ENCODE measurements around the gene PGAP6. TPM values are rescaled to one million over a fixed set of nuclear protein-coding genes. Genes with fewer than 3 reads are reported as not detected.

The PGAP6 gene
- total and polyA plus RNA-seq, 9 of the 15 experiments (the other 6 are each of a cell fraction or from before 2014, with no cell fraction given): 0.45 to 50.2 (median 39.3) TPM

DNA sequence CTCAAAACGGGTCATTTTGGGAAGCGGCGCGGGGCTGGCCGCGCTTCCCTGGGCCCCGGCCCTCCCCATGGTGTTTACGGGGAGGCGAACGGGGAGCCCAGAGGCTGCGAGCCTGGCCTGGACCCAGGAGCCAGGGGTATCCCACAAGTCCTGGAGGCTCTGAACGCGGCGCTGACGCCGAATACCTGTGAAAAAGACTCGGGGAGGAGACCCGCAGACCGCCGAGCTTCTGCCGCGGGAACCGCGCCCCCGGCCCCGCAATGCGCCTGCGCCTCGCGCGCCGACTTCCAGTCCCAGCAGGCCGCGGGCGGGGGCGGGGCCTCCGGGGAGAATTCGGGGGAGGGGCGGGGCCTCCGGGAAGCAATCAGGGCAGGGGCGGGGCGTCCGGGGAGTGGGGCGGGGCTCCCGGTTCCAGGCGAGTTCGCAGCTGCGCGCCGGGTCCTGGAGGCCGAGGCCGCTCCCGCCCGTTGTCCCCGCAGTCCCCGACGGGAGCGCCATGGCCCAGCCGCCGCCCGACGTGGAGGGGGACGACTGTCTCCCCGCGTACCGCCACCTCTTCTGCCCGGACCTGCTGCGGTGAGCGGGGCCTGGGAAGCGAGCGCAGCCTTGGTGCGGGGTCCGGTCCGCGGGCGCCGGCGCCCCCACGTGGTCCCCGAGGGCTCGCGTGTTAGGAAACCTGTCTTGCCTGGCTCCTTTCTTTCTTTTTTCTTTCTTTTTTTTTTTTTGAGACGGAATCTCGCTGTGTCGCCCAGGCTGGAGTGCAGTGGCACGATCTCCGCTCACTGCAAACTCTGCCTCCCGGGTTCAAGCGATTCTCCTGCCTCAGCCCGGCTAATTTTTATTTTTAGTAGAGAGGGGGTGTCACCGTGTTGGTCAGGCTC is 19.9 kb upstream of the PGAP6 start, which contains the start of gene DECR2 (continued):
- peak; percentile 12 for TF ChIP-seq PCBP1 (IDR thresholded peaks at IDR 0.05; ENCODE audit: low read depth, low read length, poor library complexity, severe bottlenecking)
- no peak for TF ChIP-seq PHB (CRISPR knock-in tag; IDR thresholded peaks at IDR 0.05)
- peak; percentile 68 for TF ChIP-seq HMGN3 (IDR thresholded peaks at IDR 0.05; ENCODE audit: borderline replicate concordance, extremely low read depth, insufficient read length, low read depth, low read length)
- TF ChIP-seq MYC (IDR thresholded peaks at IDR 0.05; ENCODE audit: low read depth, low read length): peak; percentile 72
- TF ChIP-seq MYC (CRISPR knock-in tag; IDR thresholded peaks at IDR 0.05; ENCODE audit: borderline replicate concordance, low read depth): no peak; the same call in 1 of the 2 replicates
- peak; percentile 86 to 90 for TF ChIP-seq MNT (conservative IDR thresholded peaks at IDR 0.05)
- peak; percentile 96 for TF ChIP-seq KDM2B (CRISPR knock-in tag; IDR thresholded peaks at IDR 0.05)
- no peak for TF ChIP-seq ARNT (IDR thresholded peaks at IDR 0.05)
- TF ChIP-seq, protein P1, sequence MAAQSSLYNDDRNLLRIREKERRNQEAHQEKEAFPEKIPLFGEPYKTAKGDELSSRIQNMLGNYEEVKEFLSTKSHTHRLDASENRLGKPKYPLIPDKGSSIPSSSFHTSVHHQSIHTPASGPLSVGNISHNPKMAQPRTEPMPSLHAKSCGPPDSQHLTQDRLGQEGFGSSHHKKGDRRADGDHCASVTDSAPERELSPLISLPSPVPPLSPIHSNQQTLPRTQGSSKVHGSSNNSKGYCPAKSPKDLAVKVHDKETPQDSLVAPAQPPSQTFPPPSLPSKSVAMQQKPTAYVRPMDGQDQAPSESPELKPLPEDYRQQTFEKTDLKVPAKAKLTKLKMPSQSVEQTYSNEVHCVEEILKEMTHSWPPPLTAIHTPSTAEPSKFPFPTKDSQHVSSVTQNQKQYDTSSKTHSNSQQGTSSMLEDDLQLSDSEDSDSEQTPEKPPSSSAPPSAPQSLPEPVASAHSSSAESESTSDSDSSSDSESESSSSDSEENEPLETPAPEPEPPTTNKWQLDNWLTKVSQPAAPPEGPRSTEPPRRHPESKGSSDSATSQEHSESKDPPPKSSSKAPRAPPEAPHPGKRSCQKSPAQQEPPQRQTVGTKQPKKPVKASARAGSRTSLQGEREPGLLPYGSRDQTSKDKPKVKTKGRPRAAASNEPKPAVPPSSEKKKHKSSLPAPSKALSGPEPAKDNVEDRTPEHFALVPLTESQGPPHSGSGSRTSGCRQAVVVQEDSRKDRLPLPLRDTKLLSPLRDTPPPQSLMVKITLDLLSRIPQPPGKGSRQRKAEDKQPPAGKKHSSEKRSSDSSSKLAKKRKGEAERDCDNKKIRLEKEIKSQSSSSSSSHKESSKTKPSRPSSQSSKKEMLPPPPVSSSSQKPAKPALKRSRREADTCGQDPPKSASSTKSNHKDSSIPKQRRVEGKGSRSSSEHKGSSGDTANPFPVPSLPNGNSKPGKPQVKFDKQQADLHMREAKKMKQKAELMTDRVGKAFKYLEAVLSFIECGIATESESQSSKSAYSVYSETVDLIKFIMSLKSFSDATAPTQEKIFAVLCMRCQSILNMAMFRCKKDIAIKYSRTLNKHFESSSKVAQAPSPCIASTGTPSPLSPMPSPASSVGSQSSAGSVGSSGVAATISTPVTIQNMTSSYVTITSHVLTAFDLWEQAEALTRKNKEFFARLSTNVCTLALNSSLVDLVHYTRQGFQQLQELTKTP (IDR thresholded peaks at IDR 0.05; ENCODE audit: low read depth in 1 of 2, partially characterized antibody in 2 of 2): no peak
- TF ChIP-seq, protein P2, sequence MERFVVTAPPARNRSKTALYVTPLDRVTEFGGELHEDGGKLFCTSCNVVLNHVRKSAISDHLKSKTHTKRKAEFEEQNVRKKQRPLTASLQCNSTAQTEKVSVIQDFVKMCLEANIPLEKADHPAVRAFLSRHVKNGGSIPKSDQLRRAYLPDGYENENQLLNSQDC (CRISPR knock-in tag; IDR thresholded peaks at IDR 0.05): 0 out of 2 replicates have a peak, but pooled peaks have one; percentile 24
- TF ChIP-seq VEZF1 (CRISPR knock-in tag; IDR thresholded peaks at IDR 0.05): peak; percentile 67
- TF ChIP-seq GABPB1 (CRISPR knock-in tag; IDR thresholded peaks at IDR 0.05): peak; percentile 41; the same call in 1 of the 2 replicates
- peak in 1 of 2 experiments; percentile 82; a peak in 2 of 4 replicates for TF ChIP-seq HDAC1 (IDR thresholded peaks at IDR 0.05)
- TF ChIP-seq HDAC8 (tag; IDR thresholded peaks at IDR 0.05): no peak
- peak; percentile 92 for TF ChIP-seq POLR2G (IDR thresholded peaks at IDR 0.05; ENCODE audit: low read depth, low read length)
- no peak for TF ChIP-seq ZNF584 (CRISPR knock-in tag; IDR thresholded peaks at IDR 0.05; ENCODE audit: low read depth)
- TF ChIP-seq RAD51 (IDR thresholded peaks at IDR 0.05; ENCODE audit: borderline replicate concordance, low read depth): peak; percentile 62
- TF ChIP-seq SIN3B (IDR thresholded peaks at IDR 0.05; ENCODE audit: low read depth): peak; percentile 56; the same call in 1 of the 2 replicates

Measured in K562 (cell line).